ENCODE data around the gene ETNK1.

ETNK1 gene

GRCh38 chr12:22670762-22671161 is 45.8 kb downstream of the ETNK1 start:
- Histone ChIP-seq H3K4me2 (ENCODE audit: low read length) (no peak overlapping the region), H3K4me1 (ENCODE audit: low read length) (no peaks in the 10 kb centered on the region), H2AFZ (ENCODE audit: low read depth, low read length) (no peak overlapping the region), H3K79me2 (ENCODE audit: low read length) (no peaks in the 10 kb centered on the region; the same call in 1 of the 2 replicates), H3K27ac (ENCODE audit: low read length) (no peak overlapping the region), H3K27me3 (ENCODE audit: low read depth, low read length) (no peaks in the 10 kb centered on the region), H3K4me3 (ENCODE audit: low read length) (no peak overlapping the region), H4K20me1 (ENCODE audit: insufficient read depth, low read length) (peaks cover 3% of the 10 kb centered on the region; the same call in 1 of the 2 replicates), H3K9me3 (ENCODE audit: insufficient read depth, low read length) (no peaks in the 10 kb centered on the region), H3K9ac (ENCODE audit: low read length) (no peak overlapping the region), H3K36me3 (replicated peaks; ENCODE audit: low read depth, low read length) (peaks cover 37% of the 10 kb centered on the region)
- TF ChIP-seq EZH2phosphoT487 (IDR thresholded peaks at IDR 0.05; ENCODE audit: low read depth) (no peak), CTCF (IDR thresholded peaks at IDR 0.05; ENCODE audit: low read depth, low read length) (peak; percentile 40; the same call in 1 of the 2 replicates)

- Histone ChIP-seq H3K36me3 (replicated peaks; ENCODE audit: low read depth, low read length) (peaks cover 32% of the 10 kb centered on the region), H3K4me2 (ENCODE audit: low read length) (no peak overlapping the region)
These were observed 48.0 kb downstream of the ETNK1 start for GRCh38 chr12:22672951-22673350.

GRCh38 chr12:22677781-22678574 is 53.0 kb downstream of the ETNK1 start:
- H3K4me2 ChIP-seq (ENCODE audit: low read length) = no peak overlapping the region
- H3K27ac ChIP-seq (ENCODE audit: low read length) = no peak overlapping the region
- no peaks in the 10 kb centered on the region; the same call in 1 of the 2 replicates for H3K79me2 ChIP-seq (ENCODE audit: low read length)
- H3K36me3 ChIP-seq (replicated peaks; ENCODE audit: low read depth, low read length) = peaks cover 42% of the 10 kb centered on the region
- H3K4me3 ChIP-seq (ENCODE audit: low read length) = no peak overlapping the region
- TF ChIP-seq CTCF (IDR thresholded peaks at IDR 0.05; ENCODE audit: low read depth, low read length) = no peak
- no peak for TF ChIP-seq EZH2phosphoT487 (IDR thresholded peaks at IDR 0.05; ENCODE audit: low read depth)
- H2AFZ ChIP-seq (ENCODE audit: low read depth, low read length) = no peak overlapping the region
- peaks cover 21% of the 10 kb centered on the region; the same call in 1 of the 2 replicates for H4K20me1 ChIP-seq (ENCODE audit: insufficient read depth, low read length)
- H3K9ac ChIP-seq (ENCODE audit: low read length) = no peak overlapping the region
- H3K9me3 ChIP-seq (ENCODE audit: insufficient read depth, low read length) = no peaks in the 10 kb centered on the region
- H3K27me3 ChIP-seq (ENCODE audit: low read depth, low read length) = no peaks in the 10 kb centered on the region
- peaks cover 14% of the 10 kb centered on the region for H3K4me1 ChIP-seq (ENCODE audit: low read length)

More at GRCh38 chr12:22672951-22673350, 48.0 kb downstream of the ETNK1 start:
- no peaks in the 10 kb centered on the region for H3K4me1 ChIP-seq (ENCODE audit: low read length)
- TF ChIP-seq CTCF (IDR thresholded peaks at IDR 0.05; ENCODE audit: low read depth, low read length) (no peak), EZH2phosphoT487 (IDR thresholded peaks at IDR 0.05; ENCODE audit: low read depth) (no peak)
- H3K27ac ChIP-seq (ENCODE audit: low read length) = no peak overlapping the region
- no peaks in the 10 kb centered on the region; the same call in 1 of the 2 replicates for H3K79me2 ChIP-seq (ENCODE audit: low read length)
- no peaks in the 10 kb centered on the region for H3K27me3 ChIP-seq (ENCODE audit: low read depth, low read length)
- H3K9ac ChIP-seq (ENCODE audit: low read length) = no peak overlapping the region
- H4K20me1 ChIP-seq (ENCODE audit: insufficient read depth, low read length) = peaks cover 6% of the 10 kb centered on the region; the same call in 1 of the 2 replicates
- no peak overlapping the region for H2AFZ ChIP-seq (ENCODE audit: low read depth, low read length)
- no peak overlapping the region for H3K4me3 ChIP-seq (ENCODE audit: low read length)
- no peaks in the 10 kb centered on the region for H3K9me3 ChIP-seq (ENCODE audit: insufficient read depth, low read length)

- no peak for TF ChIP-seq EZH2phosphoT487 (IDR thresholded peaks at IDR 0.05; ENCODE audit: low read depth)
- TF ChIP-seq CTCF (IDR thresholded peaks at IDR 0.05; ENCODE audit: low read depth, low read length) = no peak
- no peak overlapping the region for H3K9ac ChIP-seq (ENCODE audit: low read length)
- peaks cover 29% of the 10 kb centered on the region for H3K4me1 ChIP-seq (ENCODE audit: low read length)
- no peak overlapping the region for H3K27ac ChIP-seq (ENCODE audit: low read length)
- peak overlapping the region; percentile 42 for H3K4me2 ChIP-seq (ENCODE audit: low read length)
- no peak overlapping the region for H2AFZ ChIP-seq (ENCODE audit: low read depth, low read length)
- H3K4me3 ChIP-seq (ENCODE audit: low read length) = no peak overlapping the region
- H3K36me3 ChIP-seq (replicated peaks; ENCODE audit: low read depth, low read length) = peaks cover 29% of the 10 kb centered on the region
- H4K20me1 ChIP-seq (ENCODE audit: insufficient read depth, low read length) = peaks cover 37% of the 10 kb centered on the region
- H3K79me2 ChIP-seq (ENCODE audit: low read length) = no peaks in the 10 kb centered on the region
- H3K27me3 ChIP-seq (ENCODE audit: low read depth, low read length) = no peaks in the 10 kb centered on the region
- H3K9me3 ChIP-seq (ENCODE audit: insufficient read depth, low read length) = no peaks in the 10 kb centered on the region
These were observed 57.7 kb downstream of the ETNK1 start for GRCh38 chr12:22682663-22683062.

All from OCI-LY3 (cell line).